ENCODE results near the gene TDP2. TPM values are rescaled to one million over a fixed set of nuclear protein-coding genes. Genes with fewer than 3 reads are reported as not detected.
"Not testable (repeated sequence)": the region's sequence is repeated elsewhere in the genome, so short reads cannot be mapped to it uniquely, and the experiment has no call there.

The TDP2 gene
- total RNA-seq, 2 experiments from 2014 or later, result 63.9 to 64.6 TPM

DNA sequence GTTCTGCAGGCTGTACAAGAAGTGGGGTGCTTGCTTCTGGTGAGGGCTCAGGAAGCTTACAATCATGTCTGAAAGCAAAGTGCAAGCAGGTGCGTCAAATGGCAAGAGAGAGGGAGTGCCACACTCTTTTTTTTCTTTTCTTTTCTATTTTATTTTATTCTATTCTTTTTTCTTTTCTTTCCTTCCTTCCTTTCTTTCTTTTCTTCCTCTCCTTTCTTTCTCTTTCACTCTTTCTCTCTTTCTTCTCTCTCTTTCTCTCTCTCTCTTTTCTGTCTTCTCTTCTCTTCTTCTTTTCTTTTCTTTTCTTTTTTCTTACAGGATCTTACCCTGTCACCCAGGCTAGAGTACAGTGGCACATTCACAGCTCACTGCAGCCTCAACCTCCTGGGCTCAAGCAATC lies 19.7 kb upstream of the TDP2 start:
- DNase-seq (no peak), ATAC-seq (ENCODE audit: poor library complexity) (no peak)
- Histone ChIP-seq H3K9me3 (ENCODE audit: control insufficient read depth in 1 of 2, insufficient read depth in 1 of 2, low read length in 2 of 2) (no peaks in the 10 kb centered on the region), H3K36me3 (ENCODE audit: insufficient read depth, low read length) (no peaks in the 10 kb centered on the region), H3K4me1 (ENCODE audit: insufficient read depth, low read length) (no peaks in the 10 kb centered on the region), H3K4me3 (ENCODE audit: low read length) (no peak overlapping the region), H3K27ac (ENCODE audit: low read depth in 1 of 2, low read length in 2 of 2) (no peak overlapping the region), H3K27me3 (ENCODE audit: control insufficient read depth in 1 of 2, insufficient read depth in 2 of 2, low read length in 2 of 2) (no peaks in the 10 kb centered on the region)
- ChIA-PET CTCF (no interaction called here), POLR2A (no interaction called here)
- H3K36me3 Mint-ChIP-seq (ENCODE audit: low read depth), result peaks cover 14% of the 10 kb centered on the region
- TF ChIP-seq, protein P1, sequence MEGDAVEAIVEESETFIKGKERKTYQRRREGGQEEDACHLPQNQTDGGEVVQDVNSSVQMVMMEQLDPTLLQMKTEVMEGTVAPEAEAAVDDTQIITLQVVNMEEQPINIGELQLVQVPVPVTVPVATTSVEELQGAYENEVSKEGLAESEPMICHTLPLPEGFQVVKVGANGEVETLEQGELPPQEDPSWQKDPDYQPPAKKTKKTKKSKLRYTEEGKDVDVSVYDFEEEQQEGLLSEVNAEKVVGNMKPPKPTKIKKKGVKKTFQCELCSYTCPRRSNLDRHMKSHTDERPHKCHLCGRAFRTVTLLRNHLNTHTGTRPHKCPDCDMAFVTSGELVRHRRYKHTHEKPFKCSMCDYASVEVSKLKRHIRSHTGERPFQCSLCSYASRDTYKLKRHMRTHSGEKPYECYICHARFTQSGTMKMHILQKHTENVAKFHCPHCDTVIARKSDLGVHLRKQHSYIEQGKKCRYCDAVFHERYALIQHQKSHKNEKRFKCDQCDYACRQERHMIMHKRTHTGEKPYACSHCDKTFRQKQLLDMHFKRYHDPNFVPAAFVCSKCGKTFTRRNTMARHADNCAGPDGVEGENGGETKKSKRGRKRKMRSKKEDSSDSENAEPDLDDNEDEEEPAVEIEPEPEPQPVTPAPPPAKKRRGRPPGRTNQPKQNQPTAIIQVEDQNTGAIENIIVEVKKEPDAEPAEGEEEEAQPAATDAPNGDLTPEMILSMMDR (IDR thresholded peaks at IDR 0.05), result no peak
- H3K4me3 Mint-ChIP-seq, result no peak overlapping the region
- no peak overlapping the region for H3K27ac Mint-ChIP-seq
- H3K27me3 Mint-ChIP-seq, result no peaks in the 10 kb centered on the region
- intact Hi-C loops (cut with DNase I, micrococcal nuclease), result no loop called here
- peaks cover 1% of the 10 kb centered on the region for H3K4me1 Mint-ChIP-seq (ENCODE audit: low read depth)
- no peaks in the 10 kb centered on the region for H3K9me3 Mint-ChIP-seq

DNA sequence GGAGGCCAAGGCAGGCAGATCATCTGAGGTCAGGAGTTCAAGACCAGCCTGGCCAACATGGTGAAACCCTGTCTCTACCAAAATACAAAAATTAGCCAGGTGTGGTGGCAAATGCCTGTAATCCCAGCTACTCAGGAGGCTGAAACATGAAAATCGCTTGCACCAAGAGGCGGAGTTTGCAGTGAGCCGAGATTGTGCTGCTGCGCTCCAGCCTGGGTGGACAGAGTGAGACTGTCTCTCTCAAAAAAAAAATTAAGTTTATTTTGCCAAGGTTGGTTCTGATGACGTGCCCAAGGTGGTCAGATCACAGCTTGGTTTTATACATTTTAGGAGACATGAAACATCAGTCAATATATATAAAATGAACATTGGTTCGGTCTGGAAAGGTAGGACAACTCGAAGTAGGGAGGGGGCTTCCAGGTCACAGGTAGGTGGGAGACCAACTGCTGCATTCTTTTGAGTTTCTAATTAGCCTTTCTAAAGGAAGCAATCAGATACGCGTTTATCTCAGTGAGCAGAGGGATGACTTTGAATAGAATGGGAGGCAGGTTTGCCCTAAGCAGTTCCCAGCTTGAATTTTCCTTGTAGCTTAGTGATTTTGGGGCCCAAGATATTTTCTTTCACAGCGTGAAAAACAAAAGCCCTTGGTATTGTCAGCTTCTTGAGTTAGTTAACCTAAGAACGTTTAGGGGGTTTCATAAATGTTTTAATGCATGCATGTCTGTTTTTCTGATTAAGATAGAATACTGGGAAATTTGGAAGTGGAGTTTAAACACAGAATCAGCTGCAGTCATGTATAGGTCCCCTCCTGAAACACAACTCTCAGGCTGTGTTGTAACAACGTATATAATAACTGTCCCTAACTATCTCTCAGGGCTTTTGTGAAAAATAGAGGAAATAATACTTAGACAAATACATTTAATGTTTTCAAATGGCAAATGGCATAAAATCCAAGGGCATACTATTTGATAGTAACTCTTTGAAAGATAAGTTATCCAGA lies 16.9 kb upstream of the TDP2 start:
- DNase-seq, result no peak
- POLR2A ChIA-PET, result interaction anchor here (0.6 to 1.3 kb wide), 2 partner anchors 17 to 343 kb away, joined by 3 to 5 read pairs; partner anchors contain the start of genes ACOT13 and TDP2
- H3K9me3 Mint-ChIP-seq, result no peaks in the 10 kb centered on the region
- TF ChIP-seq, protein P1 (IDR thresholded peaks at IDR 0.05), result no peak
- H3K27ac ChIP-seq (ENCODE audit: low read depth in 1 of 2, low read length in 2 of 2), result no peak overlapping the region
- no peaks in the 10 kb centered on the region for H3K36me3 ChIP-seq (ENCODE audit: insufficient read depth, low read length)
- H3K4me3 ChIP-seq (ENCODE audit: low read length), result no peak overlapping the region
- CTCF ChIA-PET, result interaction anchor here (1.2 kb wide), 1 partner anchor 103 kb away, joined by 3 read pairs; no protein-coding TSS in a partner anchor
- no peaks in the 10 kb centered on the region for H3K4me1 Mint-ChIP-seq (ENCODE audit: low read depth)
- no peak overlapping the region for H3K27ac Mint-ChIP-seq
- ATAC-seq (ENCODE audit: poor library complexity), result no peak
- no peaks in the 10 kb centered on the region for H3K4me1 ChIP-seq (ENCODE audit: insufficient read depth, low read length)
- no peak overlapping the region for H3K4me3 Mint-ChIP-seq
- H3K9me3 ChIP-seq (ENCODE audit: control insufficient read depth in 1 of 2, insufficient read depth in 1 of 2, low read length in 2 of 2), result no peaks in the 10 kb centered on the region
- H3K27me3 ChIP-seq (ENCODE audit: control insufficient read depth in 1 of 2, insufficient read depth in 2 of 2, low read length in 2 of 2), result no peaks in the 10 kb centered on the region
- no peaks in the 10 kb centered on the region for H3K27me3 Mint-ChIP-seq
- intact Hi-C loops (cut with DNase I, micrococcal nuclease), result no loop called here
- H3K36me3 Mint-ChIP-seq (ENCODE audit: low read depth), result peaks cover 14% of the 10 kb centered on the region

DNA sequence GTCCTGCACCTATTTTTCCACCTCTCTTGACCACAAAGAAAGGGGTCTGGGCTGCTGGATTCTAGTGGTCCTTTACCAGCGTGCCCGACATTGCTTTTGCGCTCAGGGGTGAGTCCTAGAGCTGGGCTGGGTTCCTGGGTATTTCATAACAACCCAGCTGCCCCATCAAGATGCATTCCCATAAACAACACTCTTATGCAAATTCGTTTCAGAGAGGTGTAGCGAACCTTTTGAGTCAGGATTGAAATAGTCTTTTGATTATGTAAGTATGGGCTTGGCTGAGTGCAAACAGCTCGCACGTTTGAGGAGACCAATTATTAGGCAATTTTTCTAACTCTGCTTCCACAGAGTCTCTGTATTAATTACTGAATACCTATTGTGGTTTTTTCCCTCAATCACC lies 13.9 kb upstream of the TDP2 start:
- no peak overlapping the region for H3K27ac ChIP-seq (ENCODE audit: low read depth in 1 of 2, low read length in 2 of 2)
- no peaks in the 10 kb centered on the region for H3K4me1 ChIP-seq (ENCODE audit: insufficient read depth, low read length)
- CTCF ChIA-PET, result interaction anchor here (1.7 kb wide), 1 partner anchor 14 kb away, joined by 4 read pairs; the partner anchor contains the start of genes ACOT13 and TDP2
- no peak for DNase-seq
- H3K4me1 Mint-ChIP-seq (ENCODE audit: low read depth), result peaks cover 4% of the 10 kb centered on the region
- POLR2A ChIA-PET, result no interaction called here
- no peaks in the 10 kb centered on the region for H3K9me3 ChIP-seq (ENCODE audit: control insufficient read depth in 1 of 2, insufficient read depth in 1 of 2, low read length in 2 of 2)
- no peaks in the 10 kb centered on the region for H3K27me3 ChIP-seq (ENCODE audit: control insufficient read depth in 1 of 2, insufficient read depth in 2 of 2, low read length in 2 of 2)
- H3K4me3 ChIP-seq (ENCODE audit: low read length), result no peak overlapping the region
- ATAC-seq (ENCODE audit: poor library complexity), result no peak
- TF ChIP-seq, protein P1 (IDR thresholded peaks at IDR 0.05), result no peak
- intact Hi-C loops (cut with DNase I, micrococcal nuclease), result no loop called here
- H3K4me3 Mint-ChIP-seq, result no peak overlapping the region
- H3K27ac Mint-ChIP-seq, result no peak overlapping the region
- H3K36me3 ChIP-seq (ENCODE audit: insufficient read depth, low read length), result no peaks in the 10 kb centered on the region
- H3K36me3 Mint-ChIP-seq (ENCODE audit: low read depth), result no peaks in the 10 kb centered on the region
- H3K27me3 Mint-ChIP-seq, result no peaks in the 10 kb centered on the region
- no peaks in the 10 kb centered on the region for H3K9me3 Mint-ChIP-seq

DNA sequence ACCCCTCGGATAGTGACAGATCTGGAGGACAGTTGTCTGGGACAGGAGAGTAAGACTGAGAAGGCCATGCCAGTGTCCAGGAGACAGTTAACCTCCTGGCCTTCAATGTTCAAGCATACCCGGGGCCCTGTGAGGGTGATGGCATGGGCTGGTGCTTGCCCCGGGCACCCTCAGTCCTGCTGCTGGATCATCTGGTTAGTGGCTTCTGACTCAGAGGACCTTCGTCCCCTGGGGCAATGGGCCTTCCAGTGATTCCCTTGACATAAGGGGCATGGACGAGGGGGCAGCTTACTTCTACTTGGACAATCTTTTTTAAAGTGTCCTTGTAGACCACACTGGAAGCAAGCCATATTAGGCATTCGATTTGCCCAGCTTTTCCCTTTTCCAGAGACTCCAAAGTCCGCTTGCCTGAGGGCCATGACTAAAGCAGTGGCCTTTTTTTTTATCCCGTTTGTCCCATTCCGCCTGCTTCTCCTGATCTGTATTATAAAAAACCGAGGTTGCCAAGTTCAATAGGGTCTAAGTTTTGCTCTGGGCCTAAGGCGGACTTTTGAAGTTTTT lies 12.2 kb upstream of the TDP2 start:
- H3K4me1 ChIP-seq (ENCODE audit: insufficient read depth, low read length); H3K27ac Mint-ChIP-seq; ATAC-seq (ENCODE audit: poor library complexity); H3K27me3 Mint-ChIP-seq; DNase-seq; H3K36me3 ChIP-seq (ENCODE audit: insufficient read depth, low read length); H3K9me3 ChIP-seq (ENCODE audit: control insufficient read depth in 1 of 2, insufficient read depth in 1 of 2, low read length in 2 of 2); CTCF ChIA-PET; H3K27me3 ChIP-seq (ENCODE audit: control insufficient read depth in 1 of 2, insufficient read depth in 2 of 2, low read length in 2 of 2); H3K27ac ChIP-seq (ENCODE audit: low read depth in 1 of 2, low read length in 2 of 2); intact Hi-C loops (cut with DNase I, micrococcal nuclease); H3K9me3 Mint-ChIP-seq; H3K36me3 Mint-ChIP-seq (ENCODE audit: low read depth); H3K4me3 ChIP-seq (ENCODE audit: low read length); POLR2A ChIA-PET; H3K4me1 Mint-ChIP-seq (ENCODE audit: low read depth); H3K4me3 Mint-ChIP-seq: not testable (repeated sequence)

All from CD4-positive, alpha-beta T cell (primary cell).